Sigmoid colon (tissue), 4 donors: Measurements from ENCODE around the gene WNT9B.

ENCODE experiments used
- CTCF ChIP-seq, 4 experiments: fragments of 450-650 bp in 3 of 4; fragments of 200-600 bp in 1 of 4; IDR thresholded peaks; one replicate each; pipeline ENCODE4 v1.5.1; 2016 to 2019; ENCODE audit warnings: antibody characterized with exemption in 4 of 4, mild to moderate bottlenecking in 3 of 4, moderate library complexity in 2 of 4
- EP300 ChIP-seq, 4 donors: sonication (generic); formaldehyde crosslinking; IDR thresholded peaks; one replicate each; pipeline ENCODE4 v1.6.1; 2017; ENCODE audit warnings: antibody characterized with exemption in 4 of 4
- POLR2A ChIP-seq, 2 donors: fragments of 450-650 bp; IDR thresholded peaks; one replicate each; pipeline ENCODE4 v1.6.1; 2016; ENCODE audit warnings: antibody characterized with exemption in 2 of 2, mild to moderate bottlenecking in 2 of 2, moderate library complexity in 2 of 2
- POLR2AphosphoS5 ChIP-seq, 4 donors: sonication (generic); formaldehyde crosslinking; IDR thresholded peaks; one replicate each; pipeline ENCODE4 v1.6.1; 2017; ENCODE audit warnings: antibody characterized with exemption in 4 of 4

- TF ChIP-seq CTCF (IDR thresholded peaks at IDR 0.05) (no peak), EP300 (IDR thresholded peaks at IDR 0.05) (no peak), POLR2AphosphoS5 (IDR thresholded peaks at IDR 0.05) (no peak), POLR2A (IDR thresholded peaks at IDR 0.05) (no peak)
Measured at GRCh38 chr17:46874906-46875305, 23.5 kb downstream of the WNT9B start.
